DMS 273 (cell line): Measurements from ENCODE around the gene JAZF1.
"Not testable (repeated sequence)": the region's sequence is repeated elsewhere in the genome, so short reads cannot be mapped to it uniquely, and the experiment has no call there.

Experiments
- DNase-seq: peaks from one replicate; lab custom pipeline; 2025; ENCODE audit not compliant: unreplicated experiment; lab: John Stamatoyannopoulos, UW

Gene JAZF1

GRCh38 chr7:27856703-27857485 is 323.7 kb downstream of the JAZF1 start:
- not testable (repeated sequence) for DNase-seq

- no peak for DNase-seq
These were observed 330.1 kb downstream of the JAZF1 start for GRCh38 chr7:27850531-27850930.

- no peak for DNase-seq
These were observed 334.2 kb downstream of the JAZF1 start for GRCh38 chr7:27846388-27846787.

GRCh38 chr7:27843584-27844305 is 336.9 kb downstream of the JAZF1 start:
- no peak for DNase-seq

GRCh38 chr7:27842851-27843250 is 337.7 kb downstream of the JAZF1 start:
- DNase-seq: no peak

GRCh38 chr7:27842094-27842692 is 338.4 kb downstream of the JAZF1 start:
- no peak for DNase-seq

- no peak for DNase-seq
These were observed 339.7 kb downstream of the JAZF1 start for GRCh38 chr7:27840760-27841364.

- no peak for DNase-seq
These were observed 340.3 kb downstream of the JAZF1 start for GRCh38 chr7:27840313-27840712.

- DNase-seq: no peak
These were observed 341.5 kb downstream of the JAZF1 start for GRCh38 chr7:27839099-27839498.

- no peak for DNase-seq
These were observed 344.1 kb downstream of the JAZF1 start for GRCh38 chr7:27836536-27836935.

GRCh38 chr7:27835376-27835775 is 345.2 kb downstream of the JAZF1 start:
- DNase-seq: no peak

- DNase-seq: no peak
These were observed 346.2 kb downstream of the JAZF1 start for GRCh38 chr7:27834179-27834921.

- no peak for DNase-seq
These were observed 354.2 kb downstream of the JAZF1 start for GRCh38 chr7:27826357-27826756.

GRCh38 chr7:27825891-27826290 is 354.7 kb downstream of the JAZF1 start:
- no peak for DNase-seq

GRCh38 chr7:27822245-27822644 is 358.4 kb downstream of the JAZF1 start:
- no peak for DNase-seq

- DNase-seq: no peak
These were observed 367.9 kb downstream of the JAZF1 start for GRCh38 chr7:27812706-27813105.

- no peak for DNase-seq
These were observed 370.4 kb downstream of the JAZF1 start for GRCh38 chr7:27810186-27810585.

- DNase-seq: peak; percentile 27
These were observed 372.0 kb downstream of the JAZF1 start for GRCh38 chr7:27808626-27809025.

GRCh38 chr7:27804139-27804538 is 376.5 kb downstream of the JAZF1 start:
- no peak for DNase-seq

- no peak for DNase-seq
These were observed 377.6 kb downstream of the JAZF1 start for GRCh38 chr7:27802999-27803398.

GRCh38 chr7:27799212-27799611 is 381.4 kb downstream of the JAZF1 start:
- no peak for DNase-seq
